Fibroblast of villous mesenchyme (primary cell): ENCODE measurements around the gene MCFD2. TPM values are rescaled to one million over a fixed set of nuclear protein-coding genes. Genes with fewer than 3 reads are reported as not detected.

Experiments used
- DNase-seq: peaks from one replicate; pipeline ENCODE4 v3.0.0-alpha.2; 2010; ENCODE audit warnings: low read depth
- H3K4me3 ChIP-seq: 2 replicates; pipeline ENCODE4 v1.5.1; 2011; ENCODE audit warnings: low read depth, mild to moderate bottlenecking, low read length
- total RNA-seq: library from RNA; depleted of rRNA; stranded (reverse); fragments of >200 nt; gene quantifications from 2 replicates; pipeline ENCODE4 v1.2.3, GENCODE V29; 2012
- TF ChIP-seq, protein P1 (sequence below): IDR thresholded peaks from 2 replicates; pipeline ENCODE4 v1.5.1; 2012; ENCODE audit warnings: low read depth, mild to moderate bottlenecking, low read length; ENCODE audit not compliant: insufficient read depth

Gene MCFD2
- total RNA-seq, 1 donor = 196 TPM

DNA sequence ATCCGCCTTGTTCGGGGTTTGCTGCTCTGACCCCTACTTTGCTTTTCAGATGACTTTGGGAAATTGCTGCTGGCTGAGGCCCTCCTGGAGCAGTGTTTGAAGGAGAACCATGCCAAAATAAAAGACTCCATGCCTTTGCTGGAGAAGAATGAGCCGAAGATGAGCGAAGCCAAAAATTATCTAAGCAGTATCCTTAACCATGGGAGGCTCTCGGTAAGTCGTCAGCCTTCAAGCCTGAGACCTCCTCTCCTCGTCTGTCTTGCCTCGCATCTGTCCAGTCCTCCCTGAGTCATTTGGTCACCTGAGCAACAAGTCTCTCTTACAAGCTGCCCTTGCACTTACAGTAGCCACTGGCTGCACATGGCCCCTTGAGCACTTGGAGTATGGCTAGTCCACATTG lies 34.7 kb upstream of the MCFD2 start:
- no peak for DNase-seq
- H3K4me3 ChIP-seq = no peak overlapping the region
- TF ChIP-seq, protein P1, sequence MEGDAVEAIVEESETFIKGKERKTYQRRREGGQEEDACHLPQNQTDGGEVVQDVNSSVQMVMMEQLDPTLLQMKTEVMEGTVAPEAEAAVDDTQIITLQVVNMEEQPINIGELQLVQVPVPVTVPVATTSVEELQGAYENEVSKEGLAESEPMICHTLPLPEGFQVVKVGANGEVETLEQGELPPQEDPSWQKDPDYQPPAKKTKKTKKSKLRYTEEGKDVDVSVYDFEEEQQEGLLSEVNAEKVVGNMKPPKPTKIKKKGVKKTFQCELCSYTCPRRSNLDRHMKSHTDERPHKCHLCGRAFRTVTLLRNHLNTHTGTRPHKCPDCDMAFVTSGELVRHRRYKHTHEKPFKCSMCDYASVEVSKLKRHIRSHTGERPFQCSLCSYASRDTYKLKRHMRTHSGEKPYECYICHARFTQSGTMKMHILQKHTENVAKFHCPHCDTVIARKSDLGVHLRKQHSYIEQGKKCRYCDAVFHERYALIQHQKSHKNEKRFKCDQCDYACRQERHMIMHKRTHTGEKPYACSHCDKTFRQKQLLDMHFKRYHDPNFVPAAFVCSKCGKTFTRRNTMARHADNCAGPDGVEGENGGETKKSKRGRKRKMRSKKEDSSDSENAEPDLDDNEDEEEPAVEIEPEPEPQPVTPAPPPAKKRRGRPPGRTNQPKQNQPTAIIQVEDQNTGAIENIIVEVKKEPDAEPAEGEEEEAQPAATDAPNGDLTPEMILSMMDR = no peak

DNA sequence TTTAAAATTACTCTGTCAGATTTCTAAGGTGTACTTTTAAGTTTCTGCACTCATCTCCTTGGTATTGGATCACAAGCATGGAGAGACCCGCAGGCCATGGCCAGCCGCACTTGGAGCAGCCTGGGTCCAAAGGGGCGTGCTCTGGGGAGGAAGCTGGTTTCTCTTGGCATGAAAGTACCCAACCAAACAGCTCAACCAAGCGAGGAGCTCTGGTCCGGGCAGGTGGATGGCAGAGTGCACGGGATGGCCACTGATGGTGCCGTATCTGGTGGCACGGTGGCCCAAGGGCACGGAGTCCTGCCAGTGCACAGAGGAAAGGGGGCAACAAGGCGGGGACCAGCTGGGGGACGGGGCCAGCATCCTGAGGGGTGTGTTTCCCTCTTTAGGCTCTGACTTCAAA lies 32.2 kb upstream of the MCFD2 start:
- H3K4me3 ChIP-seq = no peak overlapping the region
- DNase-seq = no peak

GRCh38 chr2:46945671-46946070 lies 30.1 kb upstream of the MCFD2 start:
- no peak for DNase-seq
- no peak overlapping the region for H3K4me3 ChIP-seq
- TF ChIP-seq, protein P1 = no peak

More for the DNA sequence above, 32.2 kb upstream of the MCFD2 start:
- TF ChIP-seq, protein P1 = no peak

- TF ChIP-seq, protein P1 = no peak
- H3K4me3 ChIP-seq = peak overlapping the region; percentile 6
- DNase-seq = no peak
Measured at GRCh38 chr2:46943881-46944798, 28.5 kb upstream of the MCFD2 start.

- no peak for DNase-seq
- TF ChIP-seq, protein P1 = no peak
Measured at GRCh38 chr2:46942891-46943626, 27.5 kb upstream of the MCFD2 start.

GRCh38 chr2:46942143-46942526 lies 26.5 kb upstream of the MCFD2 start:
- DNase-seq = peak; percentile 27
- TF ChIP-seq, protein P1 = no peak
- peak overlapping the region; percentile 97 for H3K4me3 ChIP-seq

More at GRCh38 chr2:46942891-46943626, 27.5 kb upstream of the MCFD2 start:
- H3K4me3 ChIP-seq = peak overlapping the region; percentile 97
